ENCODE measurements around the gene SULT1C2.

The SULT1C2 gene

DNA sequence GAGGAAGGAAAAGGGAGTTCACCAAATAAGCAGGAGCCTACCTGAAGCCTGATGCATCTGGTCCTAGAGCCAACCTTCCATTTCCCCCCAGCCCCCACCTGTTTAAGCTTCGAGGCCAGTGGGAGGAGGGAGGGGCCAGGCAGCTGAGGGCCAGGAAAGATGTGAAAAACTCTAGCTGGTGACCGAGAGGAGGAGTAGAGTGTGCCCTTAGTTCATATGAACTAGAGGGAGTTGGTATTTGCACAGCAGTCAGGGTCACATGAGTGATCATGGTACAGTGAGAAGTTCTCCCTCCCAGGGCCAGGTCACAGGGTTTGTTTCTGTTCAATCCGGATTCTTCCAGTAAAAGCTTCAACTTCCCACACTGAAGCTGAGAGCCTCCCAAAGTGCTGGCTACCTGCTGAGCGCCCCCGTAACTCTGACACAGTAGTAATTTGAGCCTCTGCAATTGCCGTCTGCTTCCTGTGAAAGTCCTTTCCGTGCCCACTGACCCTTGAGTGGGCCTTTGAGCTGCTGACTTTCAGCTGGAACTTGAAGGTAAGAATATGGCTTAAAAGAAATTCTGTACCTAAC lies at the start of gene SULT1C2:
Gene SULT1C2, plus strand, starts transcription at position 362 of the 573 bp plus-strand sequence. CDS start 4,773 bp downstream, outside the sequence.
- no peak for TF ChIP-seq CTCF (IDR thresholded peaks at IDR 0.05; ENCODE audit: insufficient read depth, low read depth, low read length, missing control alignments)
- no peak for DNase-seq (ENCODE audit: low read depth)
- no peak within 1 kb of the TSS for H3K4me3 ChIP-seq (ENCODE audit: low read length)

DNA sequence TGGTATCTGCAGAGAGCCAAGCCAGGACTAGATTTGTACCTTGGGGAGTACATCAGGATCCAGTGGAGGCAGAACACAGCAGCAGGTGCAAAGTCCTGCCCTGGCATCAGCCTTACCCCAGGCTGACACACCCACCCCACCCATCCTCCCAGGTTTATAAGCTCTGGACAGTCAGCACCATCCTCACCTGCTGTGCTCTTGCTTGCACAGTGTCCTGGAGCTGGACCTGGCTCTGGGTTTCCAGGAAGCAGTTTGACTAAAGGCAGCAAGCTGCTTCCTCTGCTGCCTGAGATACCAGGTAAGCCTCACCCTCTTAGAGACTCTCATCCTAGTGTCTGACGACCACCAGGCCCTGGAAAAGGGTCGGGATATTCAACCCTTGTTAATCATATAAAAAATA lies 48.9 kb upstream of the SULT1C2 start, which contains the start of gene SULT1C3:
Gene SULT1C3, plus strand, starts transcription at position 183 of the 400 bp plus-strand sequence. CDS start 7,227 bp downstream, outside the sequence.
- TF ChIP-seq CTCF (IDR thresholded peaks at IDR 0.05; ENCODE audit: insufficient read depth, low read depth, low read length, missing control alignments), result no peak
- DNase-seq (ENCODE audit: low read depth), result no peak
- no peak within 1 kb of the TSS for H3K4me3 ChIP-seq (ENCODE audit: low read length)

GRCh38 chr2:108240966-108241365 lies 47.7 kb upstream of the SULT1C2 start:
- TF ChIP-seq CTCF (IDR thresholded peaks at IDR 0.05; ENCODE audit: insufficient read depth, low read depth, low read length, missing control alignments), result no peak
- no peak overlapping the region for H3K4me3 ChIP-seq (ENCODE audit: low read length)
- peak; percentile 5 for DNase-seq (ENCODE audit: low read depth)

DNA sequence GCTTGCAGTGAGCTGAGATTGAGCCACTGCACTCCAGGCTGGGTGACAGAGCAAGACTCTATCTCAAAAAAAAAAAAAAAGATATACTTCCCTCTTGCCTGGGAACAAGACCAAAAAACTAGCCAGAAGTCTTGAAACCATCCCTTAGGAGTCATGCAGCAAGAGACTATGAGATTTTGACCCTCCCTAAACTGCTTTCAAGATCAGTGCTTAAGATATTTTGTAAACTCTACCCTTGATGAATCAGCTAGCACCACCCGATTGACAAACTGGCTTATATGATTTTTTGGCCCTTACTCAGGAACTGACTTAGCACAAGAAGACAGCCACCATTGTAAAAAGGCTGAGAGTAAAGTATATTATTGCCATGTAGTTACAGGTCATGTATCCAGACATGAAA lies 45.1 kb upstream of the SULT1C2 start:
- DNase-seq (ENCODE audit: low read depth), result peak; percentile 86
- no peak for TF ChIP-seq CTCF (IDR thresholded peaks at IDR 0.05; ENCODE audit: insufficient read depth, low read depth, low read length, missing control alignments)
- no peak overlapping the region for H3K4me3 ChIP-seq (ENCODE audit: low read length)

DNA sequence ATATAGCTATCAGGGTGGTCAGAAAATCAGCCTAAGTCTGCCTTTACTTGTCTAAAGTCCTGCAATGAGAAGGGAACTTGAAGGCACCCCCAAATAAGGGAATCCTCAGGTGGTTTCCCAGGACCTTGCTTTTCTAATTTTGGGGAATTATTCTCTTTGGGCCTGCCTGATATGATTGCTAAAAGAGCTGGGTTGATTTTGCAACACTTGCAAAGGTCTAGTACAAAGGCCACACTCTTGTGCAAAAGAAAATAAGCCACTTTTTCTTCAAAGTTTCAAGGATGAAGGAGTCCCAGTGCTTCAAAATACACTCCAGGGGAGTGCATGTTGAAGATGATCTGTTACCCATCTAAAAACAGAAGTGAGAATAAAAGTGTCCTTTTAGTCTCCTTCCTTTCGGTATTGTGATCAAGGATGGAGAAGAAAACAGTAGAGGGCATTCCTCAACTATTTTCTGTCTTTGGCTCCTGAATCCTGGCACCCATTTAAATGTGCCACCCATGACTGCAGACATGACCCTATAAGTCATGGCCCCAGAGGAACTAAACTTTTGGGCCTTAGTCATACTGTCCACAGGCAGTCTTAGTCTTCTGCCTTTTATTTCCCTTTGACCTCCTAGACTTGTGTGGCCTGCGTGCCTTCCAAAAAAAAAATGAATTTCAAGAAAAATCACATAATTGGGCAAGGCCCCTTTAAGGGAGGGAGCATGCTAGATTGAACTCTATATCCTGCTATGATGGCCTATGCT lies 43.9 kb upstream of the SULT1C2 start:
- no peak overlapping the region for H3K4me3 ChIP-seq (ENCODE audit: low read length)
- TF ChIP-seq CTCF (IDR thresholded peaks at IDR 0.05; ENCODE audit: insufficient read depth, low read depth, low read length, missing control alignments), result no peak
- no peak for DNase-seq (ENCODE audit: low read depth)

- TF ChIP-seq CTCF (IDR thresholded peaks at IDR 0.05; ENCODE audit: insufficient read depth, low read depth, low read length, missing control alignments), result no peak
- no peak for DNase-seq (ENCODE audit: low read depth)
These were observed 35.6 kb upstream of the SULT1C2 start for GRCh38 chr2:108253106-108253505.

More at GRCh38 chr2:108253106-108253505, 35.6 kb upstream of the SULT1C2 start:
- no peak overlapping the region for H3K4me3 ChIP-seq (ENCODE audit: low read length)
